Posterior vena cava (tissue), 2 donors: Measurements from ENCODE around the gene MICU1. TPM values are rescaled to one million over a fixed set of nuclear protein-coding genes. Genes with fewer than 3 reads are reported as not detected.

Source experiments
- DNase-seq: peaks from one replicate; pipeline ENCODE4 v3.0.0-alpha.2; 2020; ENCODE audit warnings: low spot score
- intact Hi-C, 2 donors: fragments of 100-400 bp; cut with DNase I; formaldehyde crosslinking; loops; one replicate each; pipeline versions ENCODE4 v1.14.1 to v1.14.2; 2022 to 2023
- total RNA-seq, 2 donors: library from RNA; stranded (reverse); fragmentation: NEBNext Ultra II Directional; extraction: Animal tissue kit (Norgen Biotek cat#: 25700); gene quantifications; one replicate each; pipeline ENCODE4 v1.2.1, GENCODE V29; 2021
- donor health status: DM: yes; HTN: yes; CAD: no.
- donor health status: DM: yes; HTN: yes; CAD: no.

The MICU1 gene
- total RNA-seq, 2 donors from 2014 or later, result 57.6 to 58.9 TPM

- no peak for DNase-seq
- intact Hi-C loops, result no loop called here
Observed at GRCh38 chr10:72517244-72517643, 108.6 kb downstream of the MICU1 start.

- intact Hi-C loops, result no loop called here
- DNase-seq, result no peak
Observed at GRCh38 chr10:72515455-72515854, 110.4 kb downstream of the MICU1 start.

GRCh38 chr10:72513910-72514309, 112.0 kb downstream of the MICU1 start:
- DNase-seq, result no peak
- intact Hi-C loops, result no loop called here

- intact Hi-C loops, result loop anchor here in 1 of 2 donors (1.0 kb wide), 1 partner anchor 49 kb away; no protein-coding TSS in a partner anchor
- DNase-seq, result no peak
Observed at GRCh38 chr10:72511459-72511858, 114.4 kb downstream of the MICU1 start.

- DNase-seq, result no peak
Observed at GRCh38 chr10:72509941-72510340, 115.9 kb downstream of the MICU1 start.

GRCh38 chr10:72509206-72509799, 116.6 kb downstream of the MICU1 start:
- DNase-seq, result no peak
- intact Hi-C loops, result no loop called here

More at GRCh38 chr10:72509941-72510340, 115.9 kb downstream of the MICU1 start:
- intact Hi-C loops, result no loop called here

GRCh38 chr10:72508033-72508432, 117.8 kb downstream of the MICU1 start:
- intact Hi-C loops, result no loop called here
- no peak for DNase-seq

GRCh38 chr10:72506474-72506873, 119.4 kb downstream of the MICU1 start:
- intact Hi-C loops, result no loop called here
- no peak for DNase-seq

GRCh38 chr10:72505435-72505834, 120.4 kb downstream of the MICU1 start:
- intact Hi-C loops, result no loop called here
- no peak for DNase-seq

GRCh38 chr10:72503694-72504438, 122.0 kb downstream of the MICU1 start:
- intact Hi-C loops, result no loop called here
- DNase-seq, result no peak

- intact Hi-C loops, result no loop called here
- no peak for DNase-seq
Observed at GRCh38 chr10:72503241-72503640, 122.6 kb downstream of the MICU1 start.

- DNase-seq, result no peak
- intact Hi-C loops, result no loop called here
Observed at GRCh38 chr10:72502581-72502980, 123.3 kb downstream of the MICU1 start.

GRCh38 chr10:72499701-72500100, 126.2 kb downstream of the MICU1 start:
- DNase-seq, result no peak

GRCh38 chr10:72490951-72491350, 134.9 kb downstream of the MICU1 start:
- intact Hi-C loops, result loop anchor here in 1 of 2 donors (2.0 kb wide), 1 partner anchor 64 kb away; no protein-coding TSS in a partner anchor
- no peak for DNase-seq

More at GRCh38 chr10:72499701-72500100, 126.2 kb downstream of the MICU1 start:
- intact Hi-C loops, result no loop called here

- intact Hi-C loops, result no loop called here
Observed at GRCh38 chr10:72487521-72487920, 138.4 kb downstream of the MICU1 start.

GRCh38 chr10:72487116-72487515, 138.8 kb downstream of the MICU1 start:
- no peak for DNase-seq
- intact Hi-C loops, result no loop called here

More at GRCh38 chr10:72487521-72487920, 138.4 kb downstream of the MICU1 start:
- DNase-seq, result no peak

- intact Hi-C loops, result no loop called here
- no peak for DNase-seq
Observed at GRCh38 chr10:72485701-72486100, 140.2 kb downstream of the MICU1 start.

- intact Hi-C loops, result no loop called here
- no peak for DNase-seq
Observed at GRCh38 chr10:72484521-72484920, 141.4 kb downstream of the MICU1 start.

- intact Hi-C loops, result no loop called here
- DNase-seq, result no peak
Observed at GRCh38 chr10:72483471-72483870, 142.4 kb downstream of the MICU1 start.

GRCh38 chr10:72480861-72481260, 145.0 kb downstream of the MICU1 start:
- DNase-seq, result no peak
- intact Hi-C loops, result no loop called here

GRCh38 chr10:72477463-72477862, 148.4 kb downstream of the MICU1 start:
- intact Hi-C loops, result no loop called here
- no peak for DNase-seq
